Fibroblast of pulmonary artery (primary cell): Measurements from ENCODE around the gene MAP3K2.

Source experiments
- DNase-seq: peaks from one replicate; pipeline ENCODE4 v3.0.0-alpha.2; 2010; ENCODE audit warnings: low read depth
- H3K4me3 ChIP-seq: replicated peaks from 2 replicates; pipeline ENCODE4 v1.5.1; 2011; ENCODE audit warnings: low read depth, mild to moderate bottlenecking, control low read depth, low read length, moderate library complexity
- CTCF ChIP-seq: IDR thresholded peaks from 2 replicates; pipeline ENCODE4 v1.5.1; 2011; ENCODE audit warnings: mild to moderate bottlenecking, control low read depth, low read length, inconsistent platforms; ENCODE audit errors: missing control alignments

MAP3K2 gene

DNA sequence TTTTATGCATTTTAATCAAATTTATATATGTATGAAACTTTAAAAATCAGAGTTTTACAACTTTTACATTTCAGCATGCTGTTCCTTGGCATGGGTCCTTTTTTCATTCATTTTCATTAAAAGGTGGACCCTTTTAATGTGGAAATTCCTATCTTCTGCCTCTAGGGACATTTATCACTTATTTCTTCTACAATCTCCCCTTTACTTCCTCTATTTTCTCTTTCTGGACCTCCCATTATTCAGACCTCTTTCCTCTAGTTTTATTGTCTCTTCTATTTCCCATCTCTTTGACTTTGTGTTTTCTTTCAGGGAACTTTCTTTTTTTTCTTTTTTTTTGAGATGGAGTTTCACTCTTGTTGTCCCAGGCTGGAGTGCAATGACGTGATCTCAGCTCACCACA, 36.1 kb upstream of the MAP3K2 start:
- no peak for TF ChIP-seq CTCF
- H3K4me3 ChIP-seq = no peak overlapping the region
- no peak for DNase-seq

DNA sequence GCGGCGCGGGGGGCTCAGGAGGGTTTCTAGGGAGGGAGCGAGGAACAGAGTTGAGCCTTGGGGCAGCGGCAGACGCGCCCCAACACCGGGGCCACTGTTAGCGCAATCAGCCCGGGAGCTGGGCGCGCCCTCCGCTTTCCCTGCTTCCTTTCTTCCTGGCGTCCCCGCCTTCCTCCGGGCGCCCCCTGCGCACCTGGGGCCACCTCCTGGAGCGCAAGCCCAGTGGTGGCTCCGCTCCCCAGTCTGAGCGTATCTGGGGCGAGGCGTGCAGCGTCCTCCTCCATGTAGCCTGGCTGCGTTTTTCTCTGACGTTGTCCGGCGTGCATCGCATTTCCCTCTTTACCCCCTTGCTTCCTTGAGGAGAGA, 35.7 kb upstream of the MAP3K2 start:
- TF ChIP-seq CTCF = no peak
- peak overlapping the region; percentile 36 for H3K4me3 ChIP-seq
- no peak for DNase-seq

DNA sequence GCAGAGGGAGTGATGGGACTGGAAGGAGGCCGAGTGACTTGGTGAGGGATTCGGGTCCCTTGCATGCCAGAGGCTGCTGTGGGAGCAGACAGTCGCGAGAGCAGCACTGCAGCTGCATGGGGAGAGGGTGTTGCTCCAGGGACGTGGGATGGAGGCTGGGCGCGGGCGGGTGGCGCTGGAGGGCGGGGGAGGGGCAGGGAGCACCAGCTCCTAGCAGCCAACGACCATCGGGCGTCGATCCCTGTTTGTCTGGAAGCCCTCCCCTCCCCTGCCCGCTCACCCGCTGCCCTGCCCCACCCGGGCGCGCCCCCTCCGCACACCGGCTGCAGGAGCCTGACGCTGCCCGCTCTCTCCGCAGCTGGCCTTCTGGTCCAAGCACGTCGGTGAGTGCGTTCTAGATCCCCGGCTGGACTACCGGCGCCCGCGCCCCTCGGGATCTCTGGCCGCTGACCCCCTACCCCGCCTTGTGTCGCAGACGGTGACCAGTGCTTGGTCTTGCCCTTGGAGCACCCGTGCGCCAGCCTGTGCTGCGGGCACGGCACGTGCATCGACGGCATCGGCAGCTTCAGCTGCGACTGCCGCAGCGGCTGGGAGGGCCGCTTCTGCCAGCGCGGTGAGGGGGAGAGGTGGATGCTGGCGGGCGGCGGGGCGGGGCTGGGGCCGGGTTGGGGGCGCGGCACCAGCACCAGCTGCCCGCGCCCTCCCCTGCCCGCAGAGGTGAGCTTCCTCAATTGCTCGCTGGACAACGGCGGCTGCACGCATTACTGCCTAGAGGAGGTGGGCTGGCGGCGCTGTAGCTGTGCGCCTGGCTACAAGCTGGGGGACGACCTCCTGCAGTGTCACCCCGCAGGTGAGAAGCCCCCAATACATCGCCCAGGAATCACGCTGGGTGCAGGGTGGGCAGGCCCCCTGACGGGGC, 35.0 kb upstream of the MAP3K2 start:
- peak overlapping the region; percentile 36 for H3K4me3 ChIP-seq
- no peak for DNase-seq
- TF ChIP-seq CTCF = no peak

- DNase-seq = no peak
- TF ChIP-seq CTCF = no peak
- no peak overlapping the region for H3K4me3 ChIP-seq
Observed at GRCh38 chr2:127421871-127422558, 34.2 kb upstream of the MAP3K2 start.

- TF ChIP-seq CTCF = no peak
- no peak for DNase-seq
- no peak overlapping the region for H3K4me3 ChIP-seq
Observed at GRCh38 chr2:127421116-127421800, 33.5 kb upstream of the MAP3K2 start.

DNA sequence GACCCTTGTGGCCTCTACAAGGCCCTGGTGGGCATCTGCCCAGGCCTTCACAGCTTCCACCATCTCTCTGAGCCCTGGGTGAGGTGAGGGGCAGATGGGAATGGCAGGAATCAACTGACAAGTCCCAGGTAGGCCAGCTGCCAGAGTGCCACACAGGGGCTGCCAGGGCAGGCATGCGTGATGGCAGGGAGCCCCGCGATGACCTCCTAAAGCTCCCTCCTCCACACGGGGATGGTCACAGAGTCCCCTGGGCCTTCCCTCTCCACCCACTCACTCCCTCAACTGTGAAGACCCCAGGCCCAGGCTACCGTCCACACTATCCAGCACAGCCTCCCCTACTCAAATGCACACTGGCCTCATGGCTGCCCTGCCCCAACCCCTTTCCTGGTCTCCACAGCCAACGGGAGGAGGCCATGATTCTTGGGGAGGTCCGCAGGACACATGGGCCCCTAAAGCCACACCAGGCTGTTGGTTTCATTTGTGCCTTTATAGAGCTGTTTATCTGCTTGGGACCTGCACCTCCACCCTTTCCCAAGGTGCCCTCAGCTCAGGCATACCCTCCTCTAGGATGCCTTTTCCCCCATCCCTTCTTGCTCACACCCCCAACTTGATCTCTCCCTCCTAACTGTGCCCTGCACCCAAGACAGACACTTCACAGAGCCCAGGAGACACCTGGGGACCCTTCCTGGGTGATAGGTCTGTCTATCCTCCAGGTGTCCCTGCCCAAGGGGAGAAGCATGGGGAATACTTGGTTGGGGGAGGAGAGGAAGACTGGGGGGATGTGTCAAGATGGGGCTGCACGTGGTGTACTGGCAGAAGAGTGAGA, 32.5 kb upstream of the MAP3K2 start:
- no peak for TF ChIP-seq CTCF
- no peak overlapping the region for H3K4me3 ChIP-seq
- no peak for DNase-seq
